Tibial artery (tissue), 4 donors: Measurements from ENCODE around the gene CDC73.
"Not testable (repeated sequence)": the region's sequence is repeated elsewhere in the genome, so short reads cannot be mapped to it uniquely, and the experiment has no call there.

Experiments
- DNase-seq, 2 donors: peaks; one replicate each; pipeline ENCODE4 v3.0.0-alpha.2; 2019
- H3K27ac ChIP-seq, 2 donors: fragments of 200-600 bp; sonication (generic) in 1 of 2; 1 replicate in 1 of 2; 2 replicates in 1 of 2; pipeline ENCODE4 v1.5.1; 2018 to 2019; ENCODE audit warnings: mild to moderate bottlenecking in 1 of 2
- H3K27me3 ChIP-seq, 2 donors: fragments of 200-600 bp; sonication (generic) in 1 of 2; one replicate each; pipeline versions ENCODE4 v1.5.1 to v1.6.0; 2016 to 2019
- H3K36me3 ChIP-seq, 3 donors: fragments of 200-600 bp; sonication (generic) in 2 of 3; one replicate each; pipeline ENCODE4 v1.5.1; 2016 to 2019; ENCODE audit warnings: mild to moderate bottlenecking in 2 of 3
- H3K4me1 ChIP-seq, 4 donors: fragments of 200-600 bp; sonication (generic) in 2 of 4; 1 replicate in 3 of 4; 2 replicates in 1 of 4; pipeline ENCODE4 v1.5.1; 2016 to 2019
- H3K4me3 ChIP-seq, 2 donors: fragments of 200-600 bp; sonication (generic) in 1 of 2; 1 replicate in 1 of 2; 2 replicates in 1 of 2; pipeline ENCODE4 v1.5.1; 2018 to 2019; ENCODE audit warnings: mild to moderate bottlenecking in 2 of 2
- H3K9me3 ChIP-seq, 3 donors: fragments of 200-600 bp; sonication (generic) in 1 of 3; one replicate each; pipeline ENCODE4 v1.5.1; 2016 to 2019
- CTCF ChIP-seq, 2 experiments: fragments of 200-600 bp in 1 of 2; fragments of 450-650 bp in 1 of 2; IDR thresholded peaks; one replicate each; pipeline ENCODE4 v1.5.1; 2017 to 2019; ENCODE audit warnings: antibody characterized with exemption in 2 of 2, mild to moderate bottlenecking in 1 of 2, moderate library complexity in 1 of 2
- intact Hi-C: fragments of 100-400 bp; cut with DNase I; formaldehyde crosslinking; loops from one replicate; pipeline ENCODE4 v1.15.0; 2023; ENCODE audit warnings: low total_unique reads

CDC73 gene

GRCh38 chr1:193185901-193186731, 64.3 kb downstream of the CDC73 start, which contains the start of gene B3GALT2:
B3GALT2 (minus strand) TSS chr1:193186613; CDS start chr1:193181562, 5,051 bp downstream.
- Histone ChIP-seq H3K9me3 (no peaks in the 10 kb centered on the region), H3K4me1 (peaks cover 0 to 95% (median 18%) of the 10 kb centered on the region in 4 donors), H3K27ac (peak within 1 kb of the TSS; percentile 15 to 34), H3K27me3 (no peaks in the 10 kb centered on the region), H3K4me3 (peak within 1 kb of the TSS; percentile 35 to 40), H3K36me3 (no peaks in the 10 kb centered on the region)
- TF ChIP-seq CTCF (IDR thresholded peaks at IDR 0.05): no peak
- intact Hi-C loops: no loop called here
- no peak for DNase-seq

- peaks cover 0 to 85% (median 14%) of the 10 kb centered on the region in 4 donors for H3K4me1 ChIP-seq
- no peaks in the 10 kb centered on the region for H3K9me3 ChIP-seq
- no peak for DNase-seq
- no peak for TF ChIP-seq CTCF (IDR thresholded peaks at IDR 0.05)
- no peak overlapping the region for H3K4me3 ChIP-seq
- intact Hi-C loops: no loop called here
- peaks cover 0 to 2% (median 0%) of the 10 kb centered on the region in 3 donors for H3K36me3 ChIP-seq
- H3K27me3 ChIP-seq: no peaks in the 10 kb centered on the region
- H3K27ac ChIP-seq: peak overlapping the region in 1 of 2 donors; percentile 15
Measured at GRCh38 chr1:193187114-193187513, 65.3 kb downstream of the CDC73 start.

- H3K36me3 ChIP-seq, DNase-seq, H3K4me3 ChIP-seq, H3K27ac ChIP-seq, H3K27me3 ChIP-seq, H3K9me3 ChIP-seq, intact Hi-C loops: not testable (repeated sequence)
- peaks cover 0 to 69% (median 10%) of the 10 kb centered on the region in 4 donors for H3K4me1 ChIP-seq
Measured at GRCh38 chr1:193188915-193189314, 67.1 kb downstream of the CDC73 start.

GRCh38 chr1:193189442-193190095, 67.7 kb downstream of the CDC73 start:
- Histone ChIP-seq H3K36me3 (peaks cover 0 to 4% (median 0%) of the 10 kb centered on the region in 3 donors), H3K9me3 (no peaks in the 10 kb centered on the region), H3K27ac (no peak overlapping the region), H3K4me1 (peaks cover 0 to 62% (median 10%) of the 10 kb centered on the region in 4 donors), H3K4me3 (no peak overlapping the region), H3K27me3 (no peaks in the 10 kb centered on the region)
- intact Hi-C loops: no loop called here
- DNase-seq: no peak
- no peak for TF ChIP-seq CTCF (IDR thresholded peaks at IDR 0.05)

- Histone ChIP-seq H3K27me3 (no peaks in the 10 kb centered on the region), H3K27ac (no peak overlapping the region), H3K4me1 (peaks cover 0 to 56% (median 10%) of the 10 kb centered on the region in 4 donors), H3K9me3 (no peaks in the 10 kb centered on the region), H3K36me3 (peaks cover 0 to 4% (median 0%) of the 10 kb centered on the region in 3 donors), H3K4me3 (no peak overlapping the region)
- intact Hi-C loops: no loop called here
- TF ChIP-seq CTCF (IDR thresholded peaks at IDR 0.05): peak in 1 of 2 experiments; percentile 5
- no peak for DNase-seq
Measured at GRCh38 chr1:193190096-193190744, 68.4 kb downstream of the CDC73 start.
